ENCODE results near the gene TMEM129.
"Not testable (repeated sequence)": the region's sequence is repeated elsewhere in the genome, so short reads cannot be mapped to it uniquely, and the experiment has no call there.

Gene TMEM129

DNA sequence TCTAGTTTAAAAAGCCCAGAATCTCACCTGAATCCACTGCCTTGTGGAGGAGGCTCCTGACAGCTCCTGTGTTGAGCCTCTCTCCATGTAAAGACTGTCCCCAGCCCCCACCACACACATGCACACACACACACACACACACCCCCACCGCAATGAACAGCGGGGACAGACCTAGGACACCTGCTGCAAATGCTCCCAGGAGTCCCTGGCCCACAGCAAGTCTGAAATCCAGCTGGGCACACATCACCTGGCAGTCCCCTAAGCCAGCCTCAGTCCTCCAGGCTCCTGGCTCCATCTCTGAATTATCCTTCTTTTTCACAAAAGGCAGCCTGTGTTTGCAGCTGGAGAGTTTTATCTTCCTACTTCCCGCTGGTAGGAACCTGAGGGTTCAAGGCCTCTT, 30.4 kb downstream of the TMEM129 start:
- no peak for DNase-seq (ENCODE audit: low read depth)

DNA sequence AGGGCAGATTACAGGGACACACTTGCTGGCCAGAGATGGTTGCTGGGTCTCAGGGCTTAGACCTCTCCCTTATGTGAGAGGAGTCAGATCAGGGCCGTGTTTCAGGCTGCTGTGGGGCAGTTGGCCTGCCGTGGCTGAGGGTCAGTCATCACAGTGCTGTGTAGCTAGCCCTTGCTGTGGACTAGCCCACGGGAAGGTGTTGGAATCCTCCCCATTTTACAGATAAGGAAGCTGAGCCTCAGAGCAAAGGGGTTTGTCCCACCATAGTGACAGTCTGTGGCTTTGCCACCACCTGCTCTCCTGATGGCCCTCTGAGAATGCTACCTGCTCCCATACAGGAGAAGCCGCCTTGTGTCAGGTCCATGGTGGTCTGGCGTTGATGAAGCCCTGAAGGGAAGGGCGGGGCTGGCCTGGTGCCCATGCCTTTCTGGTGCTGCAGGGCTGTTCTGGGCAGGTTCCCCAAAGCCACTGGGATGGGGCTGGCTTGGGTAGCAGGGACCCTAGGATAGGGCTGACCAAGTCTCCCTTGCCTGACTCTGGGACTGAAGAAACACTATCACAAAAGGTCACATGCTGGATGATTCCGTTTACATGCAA, 34.6 kb downstream of the TMEM129 start:
- no peak for DNase-seq (ENCODE audit: low read depth)

DNA sequence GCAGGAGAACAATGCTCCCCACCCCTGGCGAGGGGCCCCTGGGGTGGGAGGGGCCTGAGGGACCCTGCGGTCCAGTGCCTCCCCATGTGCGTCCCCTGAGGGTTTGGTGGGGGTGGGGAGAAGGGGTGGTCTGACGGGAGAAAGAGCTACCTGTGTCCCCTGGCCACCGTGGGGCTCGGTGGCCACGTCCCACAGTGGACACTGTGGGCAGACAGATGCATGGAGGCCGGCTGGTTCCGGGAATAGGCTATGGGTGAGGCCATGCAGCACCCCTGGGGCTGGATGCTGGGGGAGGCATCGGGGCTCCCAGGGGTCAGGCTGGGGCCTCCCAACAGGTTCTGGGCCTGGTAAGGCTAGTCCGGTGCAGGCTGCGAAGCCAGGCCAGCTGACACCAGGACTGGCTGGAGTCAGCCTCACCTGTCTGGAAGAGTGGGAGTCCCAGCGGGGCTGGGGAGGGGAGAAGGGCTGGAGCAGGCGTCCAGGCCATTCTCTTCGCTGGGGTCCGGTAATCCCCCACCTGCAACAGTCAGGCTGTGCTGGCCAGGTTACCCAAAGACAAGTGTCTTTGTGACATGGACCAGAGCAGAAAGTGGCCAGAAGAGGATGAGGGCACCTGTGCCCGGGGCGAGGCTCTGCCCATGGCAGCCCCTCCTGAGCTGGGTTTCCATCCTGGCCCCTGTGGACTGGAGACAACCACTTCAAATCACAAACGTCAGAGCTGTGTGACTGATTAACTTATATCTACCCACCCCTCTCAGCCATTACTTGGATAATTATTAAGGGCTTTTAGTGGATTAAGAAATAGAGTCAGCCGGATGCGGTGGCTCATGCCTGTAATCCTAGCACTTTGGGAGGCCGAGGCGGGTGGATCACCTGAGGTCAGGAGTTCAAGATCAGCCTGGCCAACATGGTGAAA, 35.6 kb downstream of the TMEM129 start:
- DNase-seq (ENCODE audit: low read depth), result no peak

DNA sequence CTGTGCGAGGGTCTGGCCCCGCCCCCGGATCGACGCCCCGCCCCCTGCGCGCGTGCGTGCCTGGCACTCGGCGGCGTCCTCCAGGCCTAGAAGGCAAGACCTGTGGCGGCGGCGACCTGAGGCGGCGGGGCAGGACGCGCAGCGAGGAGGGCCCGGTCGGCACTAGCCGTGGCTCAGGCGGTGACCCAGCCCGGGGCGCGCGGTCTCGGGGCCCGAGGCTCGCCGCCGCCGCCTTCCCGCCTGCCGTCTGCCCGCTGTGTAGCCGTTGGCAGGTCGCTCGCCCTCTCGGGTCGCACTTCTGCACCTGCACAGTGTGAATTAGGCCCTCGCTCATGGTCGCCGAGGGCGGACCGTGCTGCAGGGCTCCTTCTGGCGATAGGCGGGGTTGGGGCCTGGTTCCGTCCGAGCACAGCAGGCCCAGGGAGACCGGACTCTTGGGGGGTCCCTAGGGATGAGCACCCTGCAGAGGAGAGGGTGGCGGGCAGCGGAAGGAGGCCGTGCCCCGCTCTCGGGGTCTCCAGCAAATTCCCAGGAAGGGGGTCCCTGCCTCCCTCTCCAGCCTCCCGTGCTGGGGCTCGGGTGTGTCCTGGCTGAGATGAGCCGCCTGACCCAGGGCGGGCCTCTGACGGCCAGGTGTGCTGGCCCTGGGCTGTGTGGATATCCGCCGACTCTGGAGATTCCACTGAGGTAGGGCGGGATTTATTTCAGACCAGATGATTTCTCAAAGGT, 36.5 kb downstream of the TMEM129 start:
- DNase-seq (ENCODE audit: low read depth), result peak; percentile 76

- DNase-seq (ENCODE audit: low read depth), result no peak
Observed at GRCh38 chr4:1683736-1684505, 37.2 kb downstream of the TMEM129 start, which contains the start of gene FAM53A. Gene FAM53A (minus strand): TSS chr4:1684313. CDS start chr4:1668741, 15,572 bp downstream.

GRCh38 chr4:1683261-1683735, 37.8 kb downstream of the TMEM129 start:
- no peak for DNase-seq (ENCODE audit: low read depth)

DNA sequence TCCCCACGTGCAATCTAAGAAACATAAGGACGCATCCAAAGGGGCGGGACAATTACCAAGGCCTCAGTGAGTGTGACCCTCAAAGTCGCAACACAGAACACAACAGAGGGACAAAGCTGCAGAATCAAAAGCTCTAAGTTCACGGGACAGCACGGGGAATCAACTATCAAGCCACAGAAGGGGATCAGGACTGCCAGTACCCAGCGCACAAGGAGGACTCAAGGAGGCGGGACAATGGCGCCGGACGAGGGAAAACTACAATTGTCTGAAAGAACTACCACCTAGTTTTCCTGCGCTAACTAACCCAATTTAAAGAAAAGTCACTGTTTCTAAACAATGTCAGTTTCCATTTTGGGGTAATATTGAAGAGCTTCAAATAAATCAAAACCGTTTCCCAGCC, 38.3 kb downstream of the TMEM129 start:
- DNase-seq (ENCODE audit: low read depth), result no peak

- no peak for DNase-seq (ENCODE audit: low read depth)
Observed at GRCh38 chr4:1678244-1678643, 42.9 kb downstream of the TMEM129 start.

- DNase-seq (ENCODE audit: low read depth), result no peak
Observed at GRCh38 chr4:1676605-1677525, 44.3 kb downstream of the TMEM129 start.

- no peak for DNase-seq (ENCODE audit: low read depth)
Observed at GRCh38 chr4:1675802-1676137, 45.4 kb downstream of the TMEM129 start.

DNA sequence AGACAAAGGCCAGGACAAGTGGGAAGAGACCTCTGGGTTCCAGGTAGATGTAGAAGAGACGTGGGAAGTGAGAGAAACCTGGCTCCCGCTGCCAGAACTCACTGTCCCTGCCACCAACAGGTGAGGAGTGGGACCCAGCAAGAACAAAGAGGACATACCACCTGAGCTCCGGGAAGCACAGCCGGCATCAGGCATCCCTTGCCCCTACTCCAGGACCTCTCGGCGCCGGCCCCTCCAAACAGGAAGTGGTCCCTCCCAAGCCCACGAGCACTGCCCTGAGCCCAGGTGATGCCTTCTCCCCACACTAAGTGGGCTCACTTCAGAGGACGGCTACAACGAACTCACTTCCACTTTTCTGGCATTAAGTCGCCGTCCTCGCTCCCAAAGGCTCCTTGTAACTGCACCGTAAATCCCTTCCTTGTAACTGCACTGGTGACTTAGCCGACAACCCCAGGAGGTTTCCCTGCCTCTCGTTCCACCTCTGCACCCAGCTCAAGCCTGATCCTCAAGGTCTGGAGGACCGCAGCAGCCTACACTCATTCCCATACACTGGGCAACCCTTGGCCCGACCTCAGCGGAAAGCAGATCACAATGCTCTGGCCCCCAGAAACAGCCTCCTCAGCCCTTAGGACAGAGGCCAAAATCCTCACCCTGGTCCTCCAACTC, 45.9 kb downstream of the TMEM129 start:
- no peak for DNase-seq (ENCODE audit: low read depth)

GRCh38 chr4:1674682-1675081, 46.4 kb downstream of the TMEM129 start:
- no peak for DNase-seq (ENCODE audit: low read depth)

- no peak for DNase-seq (ENCODE audit: low read depth)
Observed at GRCh38 chr4:1673671-1674070, 47.5 kb downstream of the TMEM129 start.

GRCh38 chr4:1671011-1671410, 50.1 kb downstream of the TMEM129 start:
- not testable (repeated sequence) for DNase-seq (ENCODE audit: low read depth)

- no peak for DNase-seq (ENCODE audit: low read depth)
Observed at GRCh38 chr4:1670279-1670678, 50.8 kb downstream of the TMEM129 start.

DNA sequence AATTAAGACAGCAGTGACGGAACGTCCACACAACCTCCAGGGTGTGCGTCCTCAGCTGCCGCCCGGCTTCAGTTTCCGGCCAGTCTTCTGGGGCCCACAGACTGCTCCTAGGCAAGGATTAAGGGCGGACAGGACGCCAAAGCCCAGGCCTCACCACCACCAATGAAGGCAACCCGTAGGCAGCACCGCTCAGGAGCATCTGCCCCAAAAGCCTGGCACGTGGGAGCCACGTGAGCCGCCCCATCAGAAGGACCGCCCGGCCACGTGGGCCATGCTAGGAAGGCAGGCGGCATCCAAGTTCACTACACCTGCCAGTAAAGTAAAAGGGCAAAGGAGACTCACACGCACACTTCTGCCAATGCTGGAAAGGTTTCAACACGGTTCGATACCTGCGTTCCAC, 51.3 kb downstream of the TMEM129 start:
- no peak for DNase-seq (ENCODE audit: low read depth)

DNA sequence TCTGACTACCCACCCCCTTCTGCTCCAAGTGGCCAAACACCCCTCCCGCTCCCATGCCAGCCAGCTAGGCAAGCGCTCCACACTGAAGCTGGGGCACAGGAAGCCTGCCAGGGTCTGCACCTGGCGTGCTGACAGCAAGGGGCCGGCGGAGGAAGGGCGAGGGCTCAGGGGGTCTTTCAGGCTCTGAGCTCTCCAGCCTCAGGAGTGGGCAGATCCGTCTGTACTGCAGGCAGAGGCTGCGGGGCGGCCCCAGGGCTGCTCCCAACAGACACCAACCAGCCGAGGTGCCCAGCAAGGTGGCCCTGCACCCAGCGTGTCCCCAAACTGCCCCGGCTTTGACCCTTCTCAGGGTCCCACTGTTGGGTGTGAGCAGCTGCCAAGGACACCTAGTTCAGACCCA, 51.9 kb downstream of the TMEM129 start:
- DNase-seq (ENCODE audit: low read depth), result no peak

DNA sequence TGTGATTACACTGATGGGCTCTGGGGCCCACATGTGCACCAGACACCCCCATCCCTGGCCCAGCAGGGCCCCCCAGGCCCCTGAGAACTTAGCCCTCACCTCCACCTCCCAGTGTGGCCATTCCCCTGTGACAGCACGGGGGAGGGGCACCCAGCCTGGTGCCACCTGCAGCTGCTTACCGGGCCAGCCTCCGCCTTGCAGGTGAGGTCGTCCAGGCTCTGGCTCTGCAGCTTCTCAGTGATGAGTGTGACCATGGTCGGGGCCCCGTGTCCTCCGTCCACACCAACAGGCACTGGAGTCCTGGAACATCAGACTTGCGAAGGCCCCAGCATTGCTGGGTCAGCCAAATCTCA, 52.7 kb downstream of the TMEM129 start:
- no peak for DNase-seq (ENCODE audit: low read depth)

- DNase-seq (ENCODE audit: low read depth), result no peak
Observed at GRCh38 chr4:1667273-1667672, 53.9 kb downstream of the TMEM129 start.

- no peak for DNase-seq (ENCODE audit: low read depth)
Observed at GRCh38 chr4:1666391-1666790, 54.7 kb downstream of the TMEM129 start.
